HCT116 (cell line): ENCODE measurements around the gene TPT1. TPM values are rescaled to one million over a fixed set of nuclear protein-coding genes. Genes with fewer than 3 reads are reported as not detected.

Source experiments
- ATAC-seq: fragments of 200-7000 bp; cut with Tn5 transposase; 2 replicates; pipeline ENCODE4 v1.9.1; 2020; ENCODE audit warnings: mild to moderate bottlenecking, moderate library complexity
- BruUV-seq: library from RNA; stranded (reverse); fragments of 400-500 nt; replicated peaks from 2 replicates; lab custom pipeline; 2021; lab: Mats Ljungman, UMichigan
- CTCF ChIA-PET: fragments of 300-600 bp; sonication (Branson Sonifier 250); formaldehyde crosslinking; loops from one replicate; lab custom pipeline; 2021; ENCODE audit warnings: antibody characterized with exemption; lab: Charles Lee
- POLR2A ChIA-PET: fragments of 300-600, 350-600 bp; sonication (Branson Sonifier 250); formaldehyde crosslinking; loops from one replicate; lab custom pipeline; 2021; ENCODE audit warnings: antibody characterized with exemption; lab: Charles Lee
- RAD21 ChIA-PET, 2 experiments: fragments of 300-600 bp; sonication (Branson Sonifier 250); formaldehyde crosslinking; loops; one replicate each; lab custom pipeline; 2023; ENCODE audit warnings: low total read pairs in 2 of 2; ENCODE audit not compliant: uncharacterized antibody in 2 of 2, unreplicated experiment in 2 of 2, low non-redundant PET in 1 of 2; lab: Charles Lee
- DNase-seq: peaks from one replicate; pipeline ENCODE4 v3.0.0-alpha.2; 2010; ENCODE audit warnings: low read depth, low spot score
- H2AFZ ChIP-seq: fragments of 200-600 bp; shearing (Covaris generic), sonication (generic); 2 replicates; pipeline ENCODE4 v1.6.1; 2017; ENCODE audit warnings: low read depth, mixed run types, mixed read lengths, antibody characterized with exemption, low read length; ENCODE audit not compliant: poor library complexity, severe bottlenecking
- H3K27ac ChIP-seq: 2 replicates; pipeline ENCODE4 v1.5.1; 2012; ENCODE audit warnings: low read depth, low read length
- H3K27me3 ChIP-seq: fragments of 200-600 bp; sonication (generic); 2 replicates; pipeline ENCODE4 v1.6.1; 2016; ENCODE audit warnings: mixed run types, low read length, mixed read lengths; ENCODE audit not compliant: insufficient read depth
- H3K36me3 ChIP-seq, 2 experiments: fragments of 200-500 bp in 1 of 2; fragments of 200-600 bp in 1 of 2; sonication (Bioruptor generic) in 1 of 2; sonication (generic) in 1 of 2; 2 replicates each; pipeline versions ENCODE4 v1.5.1 to v1.6.1; 2014 to 2016; ENCODE audit warnings: low read length in 2 of 2, inconsistent platforms in 1 of 2, mixed read lengths in 1 of 2, mixed run types in 1 of 2; ENCODE audit not compliant: insufficient read depth in 2 of 2, control insufficient read depth in 1 of 2
- H3K4me1 ChIP-seq, 2 experiments: fragments of 200-600 bp in 1 of 2; sonication (generic) in 1 of 2; 2 replicates each; pipeline versions ENCODE4 v1.5.1 to v1.6.1; 2012 to 2017; ENCODE audit warnings: low read length in 2 of 2, inconsistent platforms in 1 of 2, mild to moderate bottlenecking in 1 of 2, mixed read lengths in 1 of 2, mixed run types in 1 of 2, moderate library complexity in 1 of 2; ENCODE audit not compliant: insufficient read depth in 2 of 2, control insufficient read depth in 1 of 2
- H3K4me2 ChIP-seq: fragments of 200-600 bp; sonication (generic); 2 replicates; pipeline ENCODE4 v1.6.1; 2017; ENCODE audit warnings: mixed run types, low read length, mixed read lengths
- H3K4me3 ChIP-seq, 2 experiments: fragments of 200-600 bp in 1 of 2; sonication (generic) in 1 of 2; replicated peaks in 1 of 2; 2 replicates each; pipeline ENCODE4 v1.5.1; 2011 to 2016; ENCODE audit warnings: low read length in 2 of 2, control low read depth in 1 of 2, low read depth in 1 of 2, mild to moderate bottlenecking in 1 of 2, mixed read lengths in 1 of 2, mixed run types in 1 of 2
- H3K79me2 ChIP-seq: fragments of 200-600 bp; sonication (generic); 2 replicates; pipeline ENCODE4 v1.6.1; 2017; ENCODE audit warnings: mild to moderate bottlenecking, mixed run types, low read length, moderate library complexity, mixed read lengths; ENCODE audit not compliant: insufficient read depth
- H3K9ac ChIP-seq: fragments of 200-600 bp; sonication (generic); 2 replicates; pipeline ENCODE4 v1.6.1; 2016; ENCODE audit warnings: low read length, mixed read lengths
- H3K9me2 ChIP-seq: fragments of 200-600 bp; sonication (generic), shearing (Covaris generic); 2 replicates; pipeline ENCODE4 v1.6.1; 2017; ENCODE audit warnings: mixed run types, mild to moderate bottlenecking, moderate library complexity; ENCODE audit not compliant: insufficient read depth
- H3K9me3 ChIP-seq, 2 experiments: fragments of 200-500 bp in 1 of 2; fragments of 200-600 bp in 1 of 2; sonication (Bioruptor generic) in 1 of 2; sonication (generic) in 1 of 2; 2 replicates each; pipeline ENCODE4 v1.6.1; 2014 to 2017; ENCODE audit warnings: low read length in 2 of 2, mixed read lengths in 2 of 2, inconsistent platforms in 1 of 2, low read depth in 1 of 2, mild to moderate bottlenecking in 1 of 2, mixed run types in 1 of 2, moderate library complexity in 1 of 2; ENCODE audit not compliant: control insufficient read depth in 1 of 2, insufficient read depth in 1 of 2
- H4K20me1 ChIP-seq: fragments of 200-600 bp; sonication (generic), shearing (Covaris generic); 2 replicates; pipeline ENCODE4 v1.6.1; 2017; ENCODE audit warnings: mixed run types, mild to moderate bottlenecking, moderate library complexity; ENCODE audit not compliant: insufficient read depth
- ATF3 ChIP-seq: IDR thresholded peaks from 2 replicates; pipeline ENCODE4 v1.6.1; 2012
- CEBPB ChIP-seq: IDR thresholded peaks from 2 replicates; pipeline ENCODE4 v1.6.1; 2012; ENCODE audit warnings: low read depth
- CTCF ChIP-seq, 3 experiments: fragments of 200-600 bp in 1 of 3; sonication (generic) in 1 of 3; IDR thresholded peaks in 2 of 3; conservative IDR thresholded peaks in 1 of 3; 2 replicates each; pipeline ENCODE4 v1.5.1; 2012 to 2017; ENCODE audit warnings: low read depth in 2 of 3, low read length in 2 of 3, antibody characterized with exemption in 1 of 3, borderline replicate concordance in 1 of 3, control low read depth in 1 of 3, mild to moderate bottlenecking in 1 of 3, mixed read lengths in 1 of 3, mixed run types in 1 of 3, moderate library complexity in 1 of 3; ENCODE audit not compliant: insufficient read depth in 1 of 3
- EGR1 ChIP-seq: IDR thresholded peaks from 2 replicates; pipeline ENCODE4 v1.6.1; 2012; ENCODE audit warnings: low read depth
- EZH2 ChIP-seq: fragments of 200-600 bp; sonication (generic); IDR thresholded peaks from 2 replicates; pipeline ENCODE4 v1.6.1; 2017; ENCODE audit warnings: antibody characterized with exemption, mixed run types
- EZH2phosphoT487 ChIP-seq: fragments of 200-600 bp; IDR thresholded peaks from 2 replicates; pipeline ENCODE4 v1.6.1; 2018; ENCODE audit warnings: antibody characterized with exemption, borderline replicate concordance
- JUND ChIP-seq: IDR thresholded peaks from 2 replicates; pipeline ENCODE4 v1.6.1; 2012
- POLR2A ChIP-seq: IDR thresholded peaks from 2 replicates; pipeline ENCODE4 v1.7.0; 2011; ENCODE audit warnings: borderline replicate concordance; ENCODE audit not compliant: insufficient read depth, insufficient read length; ENCODE audit errors: extremely low read depth
- POLR2AphosphoS5 ChIP-seq: IDR thresholded peaks from 2 replicates; pipeline ENCODE4 v1.6.1; 2011; ENCODE audit warnings: mild to moderate bottlenecking, low read depth, low read length, moderate library complexity
- RAD21 ChIP-seq: IDR thresholded peaks from 2 replicates; pipeline ENCODE4 v1.6.1; 2012; ENCODE audit warnings: low read depth, mild to moderate bottlenecking
- REST ChIP-seq: IDR thresholded peaks from 2 replicates; pipeline ENCODE4 v1.6.1; 2012; ENCODE audit warnings: low read depth
- SP1 ChIP-seq: IDR thresholded peaks from 2 replicates; pipeline ENCODE4 v1.6.1; 2012; ENCODE audit warnings: low read depth
- SRF ChIP-seq: IDR thresholded peaks from 2 replicates; pipeline ENCODE4 v1.6.1; 2012; ENCODE audit warnings: low read depth
- TCF7L2 ChIP-seq: IDR thresholded peaks from 2 replicates; pipeline ENCODE4 v1.7.0; 2011; ENCODE audit warnings: borderline replicate concordance, inconsistent platforms; ENCODE audit not compliant: insufficient read depth, insufficient read length; ENCODE audit errors: extremely low read depth
- YY1 ChIP-seq: IDR thresholded peaks from 2 replicates; pipeline ENCODE4 v1.6.1; 2011; ENCODE audit warnings: low read length, low read depth, moderate library complexity, mild to moderate bottlenecking; ENCODE audit not compliant: insufficient replicate concordance; ENCODE audit errors: extremely low read depth
- ZNF274 ChIP-seq: fragments of 200-500 bp; sonication (Bioruptor generic); IDR thresholded peaks from 2 replicates; pipeline ENCODE4 v1.6.1; 2014; ENCODE audit warnings: mild to moderate bottlenecking, low read depth, low read length, inconsistent platforms
- intact Hi-C: fragments of 100-400 bp; cut with micrococcal nuclease; formaldehyde crosslinking; loops from 2 replicates; pipeline ENCODE4 v1.10.0; 2022
- total RNA-seq: library from RNA; stranded (reverse); gene quantifications from one replicate; pipeline ENCODE4 v1.2.1, GENCODE V29; 2021; ENCODE audit not compliant: unreplicated experiment

TPT1 gene
- total RNA-seq, 1 experiment from 2014 or later, result 2,859 TPM

GRCh38 chr13:45305079-45305478 is 35.9 kb downstream of the TPT1 start:
- BruUV-seq, result no TSS peak
- CTCF ChIA-PET, result interaction anchor here (3.3 kb wide), 1 partner anchor 258 kb away, joined by 11 read pairs; no protein-coding TSS in a partner anchor
- Histone ChIP-seq H3K36me3 (no peaks in the 10 kb centered on the region), H3K4me3 (no peak overlapping the region), H3K27ac (no peak overlapping the region), H3K4me2 (no peak overlapping the region), H3K9me3 (no peaks in the 10 kb centered on the region), H3K27me3 (no peaks in the 10 kb centered on the region), H3K4me1 (peaks cover 2 to 6% of the 10 kb centered on the region in 2 experiments; a peak in 3 of 4 replicates), H3K79me2 (no peaks in the 10 kb centered on the region), H4K20me1 (no peaks in the 10 kb centered on the region), H3K9me2 (no peaks in the 10 kb centered on the region), H2AFZ (no peak overlapping the region), H3K9ac (no peak overlapping the region)
- TF ChIP-seq ZNF274 (no peak), POLR2A (no peak), CEBPB (no peak)
- RAD21 ChIA-PET, result no interaction called here
- DNase-seq (no peak), ATAC-seq (no peak)
- POLR2A ChIA-PET, result no interaction called here
- intact Hi-C loops, result loop anchor here (10.0 kb wide), 2 partner anchors 820 to 1400 kb away; no protein-coding TSS in a partner anchor

GRCh38 chr13:45303866-45304265 is 37.1 kb downstream of the TPT1 start:
- no peaks in the 10 kb centered on the region for H3K36me3 ChIP-seq
- H3K4me1 ChIP-seq, result peaks cover 0 to 6% of the 10 kb centered on the region in 2 experiments; a peak in 1 of 4 replicates
- CTCF ChIA-PET, result interaction anchor here (3.3 kb wide), 1 partner anchor 256 kb away, joined by 11 read pairs; no protein-coding TSS in a partner anchor
- H4K20me1 ChIP-seq, result no peaks in the 10 kb centered on the region
- BruUV-seq, result no TSS peak
- no peak overlapping the region for H3K4me3 ChIP-seq
- H3K79me2 ChIP-seq, result no peaks in the 10 kb centered on the region
- ATAC-seq (no peak), DNase-seq (no peak)
- H3K9ac ChIP-seq, result no peak overlapping the region
- POLR2A ChIA-PET, result no interaction called here
- H2AFZ ChIP-seq, result no peak overlapping the region
- H3K27me3 ChIP-seq, result no peaks in the 10 kb centered on the region
- TF ChIP-seq JUND (no peak), TCF7L2 (no peak), POLR2AphosphoS5 (no peak), RAD21 (no peak), CTCF (IDR thresholded peaks at IDR 0.05 in 2 of 3, conservative IDR thresholded peaks at IDR 0.05 in 1 of 3; ENCODE audit: borderline replicate concordance in 1 of 3, insufficient read depth in 1 of 3, low read depth in 2 of 3, low read length in 2 of 3) (no peak), ATF3 (no peak), EZH2phosphoT487 (no peak), ZNF274 (no peak), YY1 (no peak), SP1 (no peak), EZH2 (no peak), CEBPB (no peak), REST (no peak), SRF (no peak), EGR1 (no peak)
- no peaks in the 10 kb centered on the region for H3K9me2 ChIP-seq
- no peak overlapping the region for H3K27ac ChIP-seq
- intact Hi-C loops, result loop anchor here (10.0 kb wide), 2 partner anchors 819 to 1399 kb away; no protein-coding TSS in a partner anchor
- H3K4me2 ChIP-seq, result no peak overlapping the region
- RAD21 ChIA-PET, result no interaction called here
- no peaks in the 10 kb centered on the region for H3K9me3 ChIP-seq
